Natural killer cell treated with Interleukin-12 subunit alpha and Interleukin-12 subunit beta and Interleukin-15 and Interleukin-18, amount 100 ng/mL, for 72 hours (primary cell): ENCODE data around the gene MARCKS. TPM values are rescaled to one million over a fixed set of nuclear protein-coding genes. Genes with fewer than 3 reads are reported as not detected.

ENCODE experiments used
- ATAC-seq, 2 donors: fragments of 150-1000 bp; cut with Tn5 transposase in 1 of 2; sonication (Bioruptor Pico), chemical (Tn5 transposase) in 1 of 2; 2 replicates each; pipeline ENCODE4 v1.10.0; 2021
- DNase-seq: peaks from one replicate; pipeline ENCODE4 v3.0.0; 2022; ENCODE audit warnings: low spot score
- H3K27ac Mint-ChIP-seq, 2 donors: 1 replicate in 1 of 2; 2 replicates in 1 of 2; pipeline ENCODE4 v1.8.0; 2022; ENCODE audit warnings: mixed read lengths in 2 of 2, mild to moderate bottlenecking in 1 of 2, moderate library complexity in 1 of 2
- H3K27me3 Mint-ChIP-seq, 2 donors: 1 replicate in 1 of 2; 2 replicates in 1 of 2; pipeline ENCODE4 v1.8.0; 2022; ENCODE audit warnings: mixed read lengths in 2 of 2
- H3K36me3 Mint-ChIP-seq: one replicate; pipeline ENCODE4 v1.8.0; 2022; ENCODE audit warnings: mixed read lengths
- H3K4me1 Mint-ChIP-seq, 2 donors: 1 replicate in 1 of 2; 2 replicates in 1 of 2; pipeline ENCODE4 v1.8.0; 2022; ENCODE audit warnings: low read depth in 2 of 2, mixed read lengths in 2 of 2, mild to moderate bottlenecking in 1 of 2
- H3K4me3 Mint-ChIP-seq: one replicate; pipeline ENCODE4 v1.8.0; 2022; ENCODE audit warnings: mixed read lengths
- H3K9me3 Mint-ChIP-seq: 2 replicates; pipeline ENCODE4 v1.8.0; 2022; ENCODE audit warnings: mixed read lengths
- total RNA-seq, 2 donors: library from RNA; stranded (reverse); gene quantifications; one replicate each; pipeline ENCODE4 v1.2.3, GENCODE V29; 2022

Gene MARCKS
- 1 to 10 TPM in 1 of 2 donors, under 1 TPM in 1; 0.74 to 1.1 TPM for total RNA-seq

- ATAC-seq (peak; percentile 60), DNase-seq (no peak)
- H3K4me1 Mint-ChIP-seq = peaks cover 10 to 12% of the 10 kb centered on the region in 2 donors
- no peaks in the 10 kb centered on the region for H3K9me3 Mint-ChIP-seq
- no peak within 1 kb of the TSS for H3K4me3 Mint-ChIP-seq
- peaks cover 25 to 33% of the 10 kb centered on the region in 2 donors for H3K27me3 Mint-ChIP-seq
- peak within 1 kb of the TSS in 1 of 2 donors; percentile 70 for H3K27ac Mint-ChIP-seq
- H3K36me3 Mint-ChIP-seq = peaks cover 4% of the 10 kb centered on the region
Observed at GRCh38 chr6:113856625-113857555, at the start of gene MARCKS. Gene MARCKS, plus strand, starts transcription at chr6:113857345. Its CDS starts 401 bp downstream, at chr6:113857746.

GRCh38 chr6:113809826-113810225, 47.3 kb upstream of the MARCKS start:
- no peak for DNase-seq
- H3K9me3 Mint-ChIP-seq = no peaks in the 10 kb centered on the region
- no peak overlapping the region for H3K4me3 Mint-ChIP-seq
- ATAC-seq = no peak
- no peaks in the 10 kb centered on the region for H3K4me1 Mint-ChIP-seq
- H3K27ac Mint-ChIP-seq = no peak overlapping the region
- no peaks in the 10 kb centered on the region for H3K36me3 Mint-ChIP-seq
- peaks cover 0 to 8% of the 10 kb centered on the region in 2 donors for H3K27me3 Mint-ChIP-seq

GRCh38 chr6:113813142-113813541, 44.0 kb upstream of the MARCKS start:
- Mint-ChIP-seq H3K4me1 (no peaks in the 10 kb centered on the region), H3K36me3 (no peaks in the 10 kb centered on the region), H3K27me3 (peaks cover 0 to 8% of the 10 kb centered on the region in 2 donors), H3K27ac (no peak overlapping the region), H3K4me3 (no peak overlapping the region), H3K9me3 (no peaks in the 10 kb centered on the region)
- DNase-seq = no peak
- no peak for ATAC-seq

GRCh38 chr6:113818578-113818977, 38.6 kb upstream of the MARCKS start:
- Mint-ChIP-seq H3K27me3 (peaks cover 10 to 27% of the 10 kb centered on the region in 2 donors), H3K9me3 (no peaks in the 10 kb centered on the region), H3K4me1 (no peaks in the 10 kb centered on the region), H3K36me3 (no peaks in the 10 kb centered on the region), H3K4me3 (no peak overlapping the region), H3K27ac (no peak overlapping the region)
- no peak for ATAC-seq
- DNase-seq = no peak

- Mint-ChIP-seq H3K36me3 (no peaks in the 10 kb centered on the region), H3K4me3 (no peak overlapping the region), H3K4me1 (no peaks in the 10 kb centered on the region), H3K9me3 (no peaks in the 10 kb centered on the region), H3K27me3 (peaks cover 12 to 25% of the 10 kb centered on the region in 2 donors), H3K27ac (no peak overlapping the region)
- DNase-seq (no peak), ATAC-seq (no peak)
Observed at GRCh38 chr6:113819169-113819830, 37.8 kb upstream of the MARCKS start.

- no peak overlapping the region for H3K4me3 Mint-ChIP-seq
- H3K27me3 Mint-ChIP-seq = peaks cover 15 to 26% of the 10 kb centered on the region in 2 donors
Observed at GRCh38 chr6:113820761-113821160, 36.4 kb upstream of the MARCKS start.

GRCh38 chr6:113821445-113821844, 35.7 kb upstream of the MARCKS start:
- Mint-ChIP-seq H3K4me1 (no peaks in the 10 kb centered on the region), H3K9me3 (no peaks in the 10 kb centered on the region), H3K27ac (no peak overlapping the region), H3K36me3 (no peaks in the 10 kb centered on the region), H3K4me3 (no peak overlapping the region), H3K27me3 (peaks cover 15 to 26% of the 10 kb centered on the region in 2 donors)
- DNase-seq (no peak), ATAC-seq (no peak)

More at GRCh38 chr6:113820761-113821160, 36.4 kb upstream of the MARCKS start:
- no peaks in the 10 kb centered on the region for H3K36me3 Mint-ChIP-seq
- ATAC-seq = no peak
- H3K4me1 Mint-ChIP-seq = no peaks in the 10 kb centered on the region
- no peaks in the 10 kb centered on the region for H3K9me3 Mint-ChIP-seq
- no peak for DNase-seq
- H3K27ac Mint-ChIP-seq = no peak overlapping the region

- no peak overlapping the region for H3K4me3 Mint-ChIP-seq
- no peaks in the 10 kb centered on the region for H3K4me1 Mint-ChIP-seq
- H3K27ac Mint-ChIP-seq = no peak overlapping the region
- H3K27me3 Mint-ChIP-seq = peaks cover 18 to 41% of the 10 kb centered on the region in 2 donors
- H3K36me3 Mint-ChIP-seq = no peaks in the 10 kb centered on the region
- no peaks in the 10 kb centered on the region for H3K9me3 Mint-ChIP-seq
- DNase-seq (no peak), ATAC-seq (no peak)
Observed at GRCh38 chr6:113823916-113824315, 33.2 kb upstream of the MARCKS start.

- H3K4me3 Mint-ChIP-seq = no peak overlapping the region
- H3K9me3 Mint-ChIP-seq = no peaks in the 10 kb centered on the region
- H3K36me3 Mint-ChIP-seq = no peaks in the 10 kb centered on the region
- H3K27ac Mint-ChIP-seq = no peak overlapping the region
- H3K4me1 Mint-ChIP-seq = no peaks in the 10 kb centered on the region
- ATAC-seq (peak in 1 of 2 donors; percentile 32), DNase-seq (no peak)
- peaks cover 18 to 42% of the 10 kb centered on the region in 2 donors for H3K27me3 Mint-ChIP-seq
Observed at GRCh38 chr6:113824411-113824810, 32.7 kb upstream of the MARCKS start.

- no peaks in the 10 kb centered on the region for H3K9me3 Mint-ChIP-seq
- peaks cover 18 to 46% of the 10 kb centered on the region in 2 donors for H3K27me3 Mint-ChIP-seq
- H3K27ac Mint-ChIP-seq = no peak overlapping the region
- no peaks in the 10 kb centered on the region for H3K4me1 Mint-ChIP-seq
- H3K4me3 Mint-ChIP-seq = no peak overlapping the region
- no peaks in the 10 kb centered on the region for H3K36me3 Mint-ChIP-seq
- DNase-seq (no peak), ATAC-seq (no peak)
Observed at GRCh38 chr6:113824866-113825265, 32.3 kb upstream of the MARCKS start.

- H3K27ac Mint-ChIP-seq = no peak overlapping the region
- H3K27me3 Mint-ChIP-seq = peaks cover 18 to 46% of the 10 kb centered on the region in 2 donors
- no peak overlapping the region for H3K4me3 Mint-ChIP-seq
- no peaks in the 10 kb centered on the region for H3K9me3 Mint-ChIP-seq
- H3K4me1 Mint-ChIP-seq = no peaks in the 10 kb centered on the region
- ATAC-seq (no peak), DNase-seq (no peak)
- no peaks in the 10 kb centered on the region for H3K36me3 Mint-ChIP-seq
Observed at GRCh38 chr6:113825781-113826180, 31.4 kb upstream of the MARCKS start.

GRCh38 chr6:113828984-113829695, 28.0 kb upstream of the MARCKS start:
- no peaks in the 10 kb centered on the region for H3K36me3 Mint-ChIP-seq
- DNase-seq (no peak), ATAC-seq (no peak)
- H3K4me3 Mint-ChIP-seq = no peak overlapping the region
- H3K27me3 Mint-ChIP-seq = peaks cover 10 to 25% of the 10 kb centered on the region in 2 donors
- no peak overlapping the region for H3K27ac Mint-ChIP-seq
- no peaks in the 10 kb centered on the region for H3K9me3 Mint-ChIP-seq
- no peaks in the 10 kb centered on the region for H3K4me1 Mint-ChIP-seq

GRCh38 chr6:113829696-113830045, 27.5 kb upstream of the MARCKS start:
- Mint-ChIP-seq H3K9me3 (no peaks in the 10 kb centered on the region), H3K4me3 (no peak overlapping the region), H3K27me3 (peaks cover 9 to 21% of the 10 kb centered on the region in 2 donors), H3K4me1 (no peaks in the 10 kb centered on the region), H3K27ac (no peak overlapping the region), H3K36me3 (no peaks in the 10 kb centered on the region)
- DNase-seq (no peak), ATAC-seq (no peak)
